HG02759 (cell line): ENCODE results near the gene SNAP25.

ENCODE experiments used
- ATAC-seq: cut with Tn5 transposase; IDR thresholded peaks from one replicate; pipeline ENCODE4 v1.9.1; 2021; ENCODE audit warnings: mild to moderate bottlenecking, moderate library complexity; ENCODE audit not compliant: unreplicated experiment

SNAP25 gene

DNA sequence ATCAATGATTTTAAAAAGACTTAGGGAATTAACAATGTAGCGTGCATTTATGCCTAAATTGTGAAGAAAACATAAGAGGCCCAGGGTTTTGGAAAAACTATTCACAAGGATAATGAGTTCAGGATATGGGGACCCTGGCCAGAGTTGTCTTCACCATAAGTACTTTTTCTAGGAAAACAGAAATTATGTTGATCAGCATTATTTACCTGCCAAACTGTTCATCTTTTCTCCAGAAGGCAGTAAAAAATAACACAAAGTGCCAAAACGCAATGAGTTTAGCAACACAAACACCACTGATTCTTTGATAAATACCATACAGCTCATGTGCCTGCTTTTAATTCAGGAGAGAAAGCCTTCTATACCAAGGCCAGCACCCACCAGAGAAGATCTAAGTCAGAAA, 43.1 kb downstream of the SNAP25 start:
- ATAC-seq = no peak

DNA sequence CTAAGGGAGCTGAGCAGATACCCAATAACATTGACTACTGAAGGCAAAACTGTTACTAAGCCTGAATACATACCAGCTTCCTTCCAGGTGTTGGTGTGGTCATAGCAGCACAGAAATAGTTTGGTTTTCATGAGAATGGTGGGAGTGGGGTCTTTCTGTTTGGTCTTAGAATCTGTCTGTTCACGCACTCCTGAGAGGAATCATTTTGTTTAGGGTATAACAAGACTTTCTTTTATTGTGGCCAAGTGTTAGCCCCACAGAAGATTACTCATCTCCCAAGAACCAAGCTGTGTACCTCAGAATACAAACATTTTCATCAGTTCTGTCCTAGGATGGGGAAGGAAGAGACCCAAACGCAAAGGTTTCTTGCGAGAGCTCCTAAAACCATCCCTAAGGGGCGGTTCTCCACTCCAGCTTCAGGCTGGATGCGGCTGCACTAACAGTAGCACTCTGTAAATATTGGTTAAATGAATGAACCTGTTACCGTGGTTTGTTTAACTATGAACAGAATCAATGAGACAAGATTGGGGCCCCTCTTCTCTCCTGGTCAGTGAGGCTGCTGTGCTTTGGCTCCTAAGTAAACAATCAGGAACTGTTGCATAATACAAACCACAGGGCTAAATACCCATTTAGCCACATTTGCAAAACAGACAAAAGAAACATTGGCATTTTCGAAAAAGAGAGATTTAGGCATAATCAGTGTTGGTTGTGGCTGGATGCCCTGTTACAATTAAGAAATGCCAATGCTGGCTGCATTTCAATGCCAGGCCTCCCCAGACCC, 44.9 kb downstream of the SNAP25 start:
- ATAC-seq = no peak

DNA sequence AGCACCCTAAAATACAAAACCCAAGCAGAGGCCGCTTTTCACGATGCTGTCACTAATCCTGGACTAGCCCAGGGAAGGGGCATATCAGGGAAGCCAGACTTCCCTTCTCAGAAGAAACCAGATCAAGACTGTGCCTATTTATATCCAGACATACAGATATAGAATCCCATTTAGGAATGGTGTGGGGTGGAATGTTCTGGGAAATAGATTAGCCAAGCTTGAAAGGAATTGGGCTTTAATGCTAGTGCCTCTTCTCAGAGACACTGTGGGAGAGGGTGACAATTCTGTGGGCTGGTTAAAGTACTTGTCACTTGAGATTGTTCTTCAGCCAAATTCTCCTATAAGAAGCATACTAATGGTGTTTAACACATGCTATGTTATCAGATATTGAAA, 45.5 kb downstream of the SNAP25 start:
- no peak for ATAC-seq

DNA sequence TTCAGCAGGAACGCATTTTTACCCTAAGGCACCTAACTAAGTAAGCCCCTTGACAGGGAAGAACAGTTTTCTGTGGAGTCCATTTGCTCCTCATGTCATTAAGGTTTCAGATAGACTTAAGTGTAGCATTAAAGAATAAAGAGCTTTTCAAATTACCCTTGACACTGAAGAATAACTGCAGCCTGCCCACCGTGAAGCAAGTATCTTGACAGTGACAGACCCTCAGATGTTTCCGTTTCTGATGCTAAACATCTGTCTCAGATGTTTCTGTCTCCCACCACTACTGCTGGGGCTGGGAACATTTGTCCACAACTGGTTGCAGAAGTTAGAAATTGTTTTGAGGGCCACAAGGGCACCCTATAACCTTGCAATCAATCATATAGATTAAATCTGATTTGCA, 50.0 kb downstream of the SNAP25 start:
- no peak for ATAC-seq

DNA sequence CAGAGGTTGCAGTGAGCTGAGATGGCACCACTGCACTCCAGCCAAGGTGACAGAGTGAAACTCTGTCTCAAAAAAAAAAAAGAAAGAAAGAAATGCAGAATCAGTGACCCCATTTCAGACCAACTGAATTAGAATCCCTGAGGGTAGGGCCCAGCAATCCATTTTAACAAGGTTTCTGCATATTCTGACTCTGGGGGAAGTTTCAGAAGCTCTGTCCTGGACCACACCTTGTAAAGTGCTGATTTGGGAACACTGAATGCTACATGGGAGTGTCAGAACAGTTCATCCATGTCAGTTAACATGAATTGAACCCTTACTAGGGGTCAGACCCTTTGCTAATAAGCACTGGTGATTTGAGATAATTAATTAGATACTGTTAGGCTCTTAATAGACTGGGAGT, 52.0 kb downstream of the SNAP25 start:
- no peak for ATAC-seq

DNA sequence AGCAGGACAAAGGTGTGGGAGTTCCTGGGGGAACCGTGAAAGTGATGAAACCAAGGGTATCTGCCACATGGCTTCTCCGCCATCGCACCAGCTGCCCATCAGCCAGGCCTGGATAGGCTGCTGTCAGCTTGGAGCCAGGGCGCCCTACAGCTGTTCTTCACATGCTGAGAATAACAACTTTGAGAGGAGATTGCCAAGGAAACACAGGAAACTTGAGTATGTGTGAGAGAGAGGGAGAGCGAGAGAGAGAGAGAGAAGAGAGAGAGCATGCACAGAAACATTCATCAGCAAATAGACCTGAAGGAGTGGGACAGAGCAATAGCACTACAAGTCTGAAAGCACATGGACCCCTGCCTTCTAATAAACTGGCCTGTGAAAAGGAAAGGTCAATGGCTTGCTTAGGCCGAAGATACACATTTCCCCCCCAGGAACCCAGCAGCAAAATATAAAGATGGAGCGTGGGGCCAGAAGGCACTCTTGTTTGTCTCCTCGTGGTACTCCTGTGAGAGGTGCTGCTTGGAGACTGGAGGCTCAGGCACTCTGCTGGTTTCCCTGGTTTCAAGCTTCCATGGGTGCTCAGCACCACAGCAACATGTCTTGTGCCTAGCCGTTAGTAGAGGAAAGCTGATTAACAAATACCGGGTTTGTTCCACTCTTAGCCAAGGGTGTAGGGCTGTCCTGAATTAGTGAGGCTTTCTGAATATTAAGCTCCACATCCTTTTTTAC, 53.0 kb downstream of the SNAP25 start:
- no peak for ATAC-seq

DNA sequence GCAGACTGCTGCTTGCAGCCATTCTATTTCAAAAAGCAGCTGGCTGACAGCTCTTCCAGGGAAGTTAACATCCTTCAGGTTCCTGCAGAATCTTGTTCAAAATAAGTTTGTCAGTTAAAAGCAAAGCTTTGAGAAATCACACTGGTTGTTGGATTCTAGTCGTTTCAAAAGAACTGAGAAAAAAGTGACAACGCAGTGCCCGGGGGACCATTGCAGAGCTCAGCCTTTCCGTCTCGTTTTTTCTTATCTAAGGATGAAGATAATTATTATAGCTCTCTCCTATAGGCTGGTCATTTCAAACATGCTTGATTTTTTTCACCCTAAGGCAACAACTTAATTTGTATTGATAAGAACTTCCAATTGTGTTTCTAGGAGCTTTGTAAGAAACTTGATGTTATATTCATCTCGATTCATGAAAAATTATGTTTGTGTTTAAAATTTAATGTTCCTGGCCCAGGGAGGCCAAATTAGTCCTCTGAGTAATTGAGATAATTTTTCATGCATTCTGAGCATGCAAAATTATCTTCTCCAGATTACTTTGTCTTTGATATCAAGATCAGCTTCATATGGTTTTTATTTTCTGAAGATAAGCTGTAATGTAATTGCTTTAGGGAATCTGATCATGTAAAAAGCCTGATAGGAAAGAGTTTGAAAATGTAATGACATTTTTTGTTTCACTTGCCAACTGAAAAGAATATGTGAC, 58.4 kb downstream of the SNAP25 start:
- ATAC-seq = no peak

DNA sequence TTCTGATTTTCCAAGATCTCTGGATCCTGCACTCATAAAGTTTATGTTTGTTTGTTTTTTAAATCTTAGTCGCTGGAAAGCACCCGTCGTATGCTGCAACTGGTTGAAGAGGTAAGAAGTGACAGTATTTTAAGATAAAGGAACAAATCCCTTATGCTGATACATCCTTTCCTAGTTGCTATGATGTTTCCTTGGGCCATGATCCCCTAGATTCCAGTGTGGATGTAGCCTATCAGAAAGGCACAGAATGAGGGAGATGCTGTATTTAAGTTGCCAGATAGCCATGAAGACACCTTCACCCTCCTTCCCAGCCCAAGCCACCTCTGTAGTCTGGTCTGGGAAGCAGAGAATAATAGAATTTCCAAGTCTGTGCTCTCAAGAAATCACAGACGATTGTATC, 59.0 kb downstream of the SNAP25 start:
- no peak for ATAC-seq

DNA sequence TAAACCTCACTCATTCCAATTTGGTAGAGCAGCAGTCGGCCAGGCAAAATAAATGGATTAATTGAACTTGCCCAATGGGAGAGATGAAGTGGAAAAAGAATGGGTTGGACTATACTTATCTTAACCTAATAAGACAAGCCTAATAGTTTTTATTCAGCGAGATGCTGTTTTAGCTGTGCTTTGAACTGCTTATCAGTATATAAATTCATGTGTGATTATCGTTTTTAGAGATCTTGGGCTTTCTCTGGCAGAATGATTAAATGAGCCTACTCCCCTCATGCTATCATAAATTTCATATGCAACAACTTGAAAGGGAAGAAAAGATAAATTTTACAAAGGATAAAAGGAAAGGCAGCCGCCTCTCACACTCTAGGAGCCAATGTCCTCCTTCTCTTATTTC, 59.8 kb downstream of the SNAP25 start:
- no peak for ATAC-seq

DNA sequence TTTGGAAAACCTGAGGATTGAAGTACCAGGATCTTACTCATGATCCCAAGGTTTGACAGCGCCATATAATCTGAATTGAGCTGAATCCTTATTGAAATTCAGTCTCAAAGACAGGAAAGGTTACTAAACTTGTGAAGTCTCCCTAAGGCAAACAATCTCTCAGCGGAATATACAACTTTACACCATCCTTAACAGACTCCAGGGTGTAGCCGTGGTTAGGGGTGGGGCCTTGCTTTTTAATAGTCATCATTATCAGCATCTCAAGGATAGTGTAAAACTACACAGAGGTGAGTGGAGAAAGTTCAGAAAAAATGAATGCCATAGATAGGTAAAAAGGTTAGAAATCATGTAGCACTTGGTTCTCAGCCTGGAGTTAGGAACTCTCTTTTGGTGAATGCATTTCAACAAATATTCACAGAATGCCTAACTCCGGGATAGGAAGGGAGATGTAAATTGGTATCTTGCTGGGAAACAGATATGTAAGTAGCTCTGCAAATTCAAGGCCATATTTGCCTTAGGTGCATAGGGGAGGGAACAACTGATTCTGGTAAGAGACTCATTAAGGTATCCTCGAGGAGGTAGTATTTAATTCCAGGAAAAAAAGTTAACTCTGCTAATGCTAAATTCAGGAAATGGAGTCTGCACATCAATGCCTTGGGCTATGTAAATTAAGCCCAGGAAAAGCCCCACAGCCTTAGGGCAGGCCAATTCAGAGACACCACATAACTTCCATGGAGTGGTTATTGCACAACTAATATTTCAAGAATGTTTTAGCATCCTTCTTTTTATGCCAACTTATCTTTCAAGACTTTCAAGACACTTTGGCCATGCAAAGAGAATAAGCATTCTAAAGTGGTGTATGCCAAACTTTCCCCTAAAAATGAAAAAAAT, 61.6 kb downstream of the SNAP25 start:
- no peak for ATAC-seq

DNA sequence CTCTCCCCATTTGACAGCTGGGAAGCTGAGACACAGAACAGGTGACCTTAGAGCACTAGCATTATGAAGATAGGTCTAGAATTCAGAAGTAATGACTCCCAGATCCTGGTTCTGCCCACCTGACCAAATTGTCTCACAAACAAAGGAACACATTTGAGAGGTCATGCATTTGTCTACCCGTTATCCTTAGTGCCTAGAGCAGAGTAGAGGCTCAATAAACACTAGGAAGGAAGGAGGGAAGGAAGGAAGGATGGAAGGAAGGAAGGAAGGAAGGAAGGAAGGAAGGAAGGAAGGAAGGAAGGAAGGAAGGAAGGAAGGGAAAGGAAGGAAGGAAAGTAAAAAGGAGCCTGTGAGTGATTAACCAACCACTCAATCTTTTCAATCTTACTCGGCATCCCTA, 63.3 kb downstream of the SNAP25 start:
- ATAC-seq = no peak

DNA sequence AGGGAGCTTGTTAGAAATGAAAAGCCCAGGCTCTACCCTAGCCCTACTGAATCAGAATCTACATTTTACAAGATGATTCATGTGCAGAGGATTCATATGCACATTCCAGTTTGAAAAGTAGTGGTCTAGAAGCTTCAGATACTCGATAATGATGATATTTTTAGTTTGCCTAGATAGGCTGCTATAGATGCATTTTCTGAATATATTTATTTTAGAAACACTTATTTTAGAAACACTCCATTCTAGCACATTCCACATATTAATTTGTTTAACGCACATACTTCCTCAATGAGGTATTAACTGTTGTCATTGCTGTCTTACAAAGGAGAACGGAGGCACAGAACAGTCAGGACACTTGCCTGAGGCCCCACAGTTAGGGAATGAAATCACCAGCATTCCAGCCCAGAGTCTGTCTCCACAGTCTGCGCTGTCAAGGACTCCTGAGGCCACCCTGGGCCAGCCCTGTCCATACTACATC, 64.4 kb downstream of the SNAP25 start:
- no peak for ATAC-seq

DNA sequence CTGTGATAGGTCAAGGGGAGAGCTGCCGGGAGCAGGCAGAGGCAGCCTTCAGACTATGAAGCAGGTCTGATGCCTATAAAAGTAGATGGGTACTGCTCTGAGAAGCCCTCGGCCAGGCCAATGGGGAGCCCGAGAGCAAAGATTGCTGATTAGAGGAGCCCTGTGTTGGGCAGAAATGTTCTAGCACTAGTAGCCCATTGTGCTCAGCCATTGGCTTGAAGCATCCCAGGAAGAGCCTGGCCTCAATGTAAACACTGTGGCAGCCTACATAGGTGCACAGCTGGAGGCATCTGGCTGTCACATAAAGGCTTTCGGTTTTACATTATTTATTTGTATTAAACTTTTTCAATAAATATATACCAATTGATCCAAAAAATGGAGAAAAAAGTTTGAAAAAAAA, 67.7 kb downstream of the SNAP25 start:
- no peak for ATAC-seq

DNA sequence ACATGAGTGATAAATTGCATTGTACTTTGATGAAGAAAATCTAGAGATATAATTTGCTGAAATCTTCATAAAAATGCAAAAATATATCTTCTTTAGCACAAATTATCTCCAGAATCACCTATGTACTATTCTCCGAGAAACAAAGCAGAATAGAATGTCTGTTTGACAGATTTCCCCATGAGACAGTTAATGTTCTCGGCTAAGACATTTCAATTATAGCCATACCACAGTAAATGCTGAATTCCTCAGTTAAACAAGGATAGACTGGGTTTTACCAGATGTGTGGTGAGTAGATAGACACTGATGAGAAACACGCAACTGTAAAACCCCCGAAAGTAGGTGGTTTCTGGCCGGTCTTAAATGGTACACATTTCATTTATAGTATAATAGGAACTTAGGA, 69.8 kb downstream of the SNAP25 start:
- ATAC-seq = no peak

DNA sequence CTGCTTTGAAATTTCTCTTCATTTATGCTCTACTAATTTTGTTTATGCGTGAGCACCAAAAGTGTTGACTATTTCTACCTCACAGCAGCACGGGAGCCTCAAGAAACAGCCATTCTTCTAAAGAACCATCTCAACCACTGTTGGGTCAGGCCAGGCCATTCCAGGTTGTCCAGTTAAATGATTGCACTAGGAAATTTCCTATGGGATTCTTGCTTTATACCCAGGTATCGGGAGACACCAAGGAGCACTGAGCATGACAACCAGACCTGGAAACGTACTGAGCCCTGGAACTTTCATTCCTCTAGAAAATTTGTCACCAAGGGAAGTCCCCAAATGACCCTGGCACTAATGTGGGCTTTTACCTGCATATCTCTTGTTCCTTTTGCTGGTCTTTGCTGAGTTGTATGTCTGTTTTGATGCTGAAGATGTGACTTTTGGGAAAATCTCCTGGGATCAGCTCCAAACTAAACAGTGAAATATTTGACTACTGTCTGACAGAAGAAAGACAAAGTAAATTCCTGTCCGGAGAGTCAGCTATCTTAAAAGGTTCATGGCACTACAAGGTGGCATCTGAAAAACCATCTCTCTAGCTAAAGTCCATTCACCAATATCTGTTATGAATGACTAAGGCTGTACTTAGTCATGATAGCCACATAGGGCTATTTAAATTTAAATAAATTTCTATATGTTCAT, 70.5 kb downstream of the SNAP25 start:
- ATAC-seq = no peak

DNA sequence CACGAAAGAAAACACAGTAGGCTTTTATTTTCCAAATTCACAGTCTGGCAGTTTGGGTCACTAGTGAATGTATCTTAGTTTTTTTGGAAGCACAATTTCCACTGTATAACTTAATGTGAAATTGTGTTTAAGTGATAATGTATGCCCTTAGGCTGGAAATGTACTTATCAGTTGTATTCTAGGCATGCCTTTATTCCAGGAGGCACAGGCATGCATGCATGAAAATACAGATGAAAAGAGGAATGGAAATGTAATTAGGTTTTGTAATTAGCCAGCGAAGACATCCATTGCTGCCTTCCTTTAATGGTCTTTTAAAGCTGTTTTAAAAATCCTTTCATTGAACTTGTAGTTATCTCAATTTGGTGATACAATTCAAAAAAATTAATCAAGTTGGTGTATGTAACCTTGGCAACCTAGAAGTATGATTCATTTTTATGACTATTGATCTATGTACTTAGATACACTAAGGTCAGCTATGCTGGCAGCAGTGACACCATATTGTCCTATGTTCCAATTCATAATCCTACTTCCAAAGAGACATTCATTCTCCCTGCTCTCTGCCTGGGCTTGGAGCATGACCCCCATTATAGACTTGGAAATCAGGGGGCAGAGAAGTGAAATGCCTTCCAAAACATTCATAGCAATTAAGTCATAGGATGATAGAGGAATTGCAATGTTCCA, 73.1 kb downstream of the SNAP25 start:
- ATAC-seq = no peak

DNA sequence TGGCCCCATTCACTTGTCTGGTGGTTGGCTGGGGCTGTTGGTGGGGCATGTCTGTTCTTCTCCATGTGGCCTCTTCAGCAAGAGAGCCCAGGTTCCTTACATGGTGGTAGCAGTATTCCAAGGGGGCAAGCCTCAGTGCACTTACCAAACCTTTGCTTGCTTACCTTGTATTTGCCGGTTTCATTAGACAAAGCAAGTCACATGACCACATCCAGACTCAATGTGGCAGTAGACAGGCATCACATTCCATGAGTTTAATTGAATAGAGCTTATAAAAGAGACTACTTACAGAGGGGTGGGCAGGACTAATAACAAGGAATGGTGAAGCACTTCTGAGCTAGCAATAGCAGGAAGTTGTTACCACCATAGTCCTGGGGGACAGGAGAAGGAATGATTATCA, 78.6 kb downstream of the SNAP25 start:
- ATAC-seq = no peak

DNA sequence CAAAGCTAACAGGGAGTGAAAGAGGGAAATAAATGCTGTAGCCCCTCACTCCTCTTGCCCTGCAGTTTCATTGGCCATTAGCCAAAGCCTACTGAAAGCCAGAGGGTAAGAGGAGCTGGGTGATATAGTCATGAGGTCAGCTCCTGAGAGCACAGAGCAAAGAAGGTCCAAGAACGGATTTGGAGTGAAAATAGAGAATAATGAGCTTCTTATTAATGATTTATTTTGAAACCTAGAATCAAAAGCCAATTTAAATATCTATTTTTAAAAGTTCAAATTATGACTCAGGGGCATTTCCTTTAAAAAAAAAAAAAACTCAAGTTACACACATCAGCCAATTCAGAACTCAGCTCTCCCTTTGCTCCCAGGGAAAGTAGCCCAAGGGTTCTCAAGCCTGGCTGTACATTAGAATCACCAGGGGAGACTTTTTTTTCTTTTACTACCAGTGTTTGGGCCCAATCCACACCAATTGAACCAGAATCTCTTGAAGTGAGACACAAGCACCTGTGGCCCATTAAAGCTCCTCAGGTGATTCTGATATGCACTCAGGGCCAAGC, 79.1 kb downstream of the SNAP25 start:
- no peak for ATAC-seq
